Prostate gland (tissue), 2 donors: ENCODE data around the gene MILR1. TPM values are rescaled to one million over a fixed set of nuclear protein-coding genes. Genes with fewer than 3 reads are reported as not detected.
"Not testable (repeated sequence)": the region's sequence is repeated elsewhere in the genome, so short reads cannot be mapped to it uniquely, and the experiment has no call there.

Experiments
- DNase-seq: peaks from one replicate; pipeline ENCODE4 v3.0.0-alpha.2; 2019; ENCODE audit warnings: low spot score
- H3K27ac ChIP-seq, 2 donors: fragments of 200-600 bp; sonication (generic); 2 replicates each; pipeline ENCODE4 v1.5.1; 2017 to 2019
- H3K27me3 ChIP-seq: fragments of 200-600 bp; sonication (generic); replicated peaks from 2 replicates; pipeline ENCODE4 v1.5.1; 2019; ENCODE audit not compliant: insufficient read depth
- H3K36me3 ChIP-seq, 2 donors: fragments of 200-600 bp; sonication (generic); 1 replicate in 1 of 2; 2 replicates in 1 of 2; pipeline versions ENCODE4 v1.5.1 to v1.8.1; 2017 to 2019
- H3K4me1 ChIP-seq: fragments of 200-600 bp; sonication (generic); replicated peaks from 2 replicates; pipeline ENCODE4 v1.5.1; 2019
- H3K4me3 ChIP-seq, 2 donors: fragments of 200-600 bp; sonication (generic); 2 replicates each; pipeline ENCODE4 v1.5.1; 2017 to 2019
- H3K9me3 ChIP-seq: fragments of 200-600 bp; sonication (generic); 2 replicates; pipeline ENCODE4 v1.5.1; 2017
- POLR2A ChIP-seq: fragments of 450-650 bp; IDR thresholded peaks from one replicate; pipeline ENCODE4 v1.6.1; 2016; ENCODE audit warnings: antibody characterized with exemption, mild to moderate bottlenecking
- POLR2AphosphoS5 ChIP-seq: sonication (generic); formaldehyde crosslinking; IDR thresholded peaks from one replicate; pipeline ENCODE4 v1.6.1; 2017; ENCODE audit warnings: antibody characterized with exemption
- WGBS: methylation state at CpG from one replicate; pipeline ENCODE4 v1.1.5; 2018; 5-methylcytosine and 5-hydroxymethylcytosine counted together
- intact Hi-C: fragments of 100-400 bp; cut with DNase I; formaldehyde crosslinking; loops from one replicate; pipeline ENCODE4 v1.14.2; 2022
- total RNA-seq, 2 donors: library from RNA; depleted of rRNA; stranded (reverse); fragments of >200 nt; gene quantifications; one replicate each; pipeline ENCODE4 v1.1.0, GENCODE V29; 2016
- TF ChIP-seq, protein P1 (sequence below), 4 experiments: fragments of 200-600 bp in 2 of 4; fragments of 450-650 bp in 2 of 4; sonication (generic) in 2 of 4; IDR thresholded peaks; 1 replicate in 3 of 4; 2 replicates in 1 of 4; pipeline ENCODE4 v1.5.1; 2016 to 2019; ENCODE audit warnings: antibody characterized with exemption in 4 of 4, mild to moderate bottlenecking in 2 of 4, moderate library complexity in 2 of 4

The MILR1 gene
- total RNA-seq, 2 donors from 2014 or later, result 0.77 to 4.3 TPM

DNA sequence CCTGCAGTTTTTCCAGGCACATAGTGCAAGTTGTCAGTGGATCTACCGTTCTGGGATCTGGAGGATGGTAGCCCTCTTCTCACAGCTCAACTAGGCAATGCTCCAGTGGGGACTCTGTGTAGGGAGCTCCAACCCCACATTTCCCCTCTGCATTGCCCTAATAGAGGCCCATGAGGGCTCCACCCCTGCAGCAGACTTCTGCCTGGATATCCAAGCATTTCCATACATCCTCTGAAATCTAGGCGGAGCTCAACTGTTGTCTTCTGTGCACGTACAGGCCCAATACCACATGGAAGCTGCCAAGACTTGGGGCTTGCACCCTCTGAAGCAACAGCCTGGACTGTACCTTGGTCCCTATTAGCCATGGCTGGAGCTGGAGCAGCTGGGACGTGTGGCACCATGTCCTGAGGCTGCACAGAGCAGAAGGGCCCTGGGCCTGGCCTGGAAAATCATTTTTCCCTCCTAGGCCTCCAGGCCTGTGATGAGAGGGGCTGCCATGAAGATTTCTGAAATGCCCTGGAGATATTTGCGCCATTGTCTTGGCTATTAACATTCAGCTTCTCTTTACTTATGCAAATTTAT lies 10.9 kb upstream of the MILR1 start:
- no peak overlapping the region for H3K27ac ChIP-seq
- no peak for DNase-seq
- H3K4me3 ChIP-seq, result no peak overlapping the region
- TF ChIP-seq, protein P1, sequence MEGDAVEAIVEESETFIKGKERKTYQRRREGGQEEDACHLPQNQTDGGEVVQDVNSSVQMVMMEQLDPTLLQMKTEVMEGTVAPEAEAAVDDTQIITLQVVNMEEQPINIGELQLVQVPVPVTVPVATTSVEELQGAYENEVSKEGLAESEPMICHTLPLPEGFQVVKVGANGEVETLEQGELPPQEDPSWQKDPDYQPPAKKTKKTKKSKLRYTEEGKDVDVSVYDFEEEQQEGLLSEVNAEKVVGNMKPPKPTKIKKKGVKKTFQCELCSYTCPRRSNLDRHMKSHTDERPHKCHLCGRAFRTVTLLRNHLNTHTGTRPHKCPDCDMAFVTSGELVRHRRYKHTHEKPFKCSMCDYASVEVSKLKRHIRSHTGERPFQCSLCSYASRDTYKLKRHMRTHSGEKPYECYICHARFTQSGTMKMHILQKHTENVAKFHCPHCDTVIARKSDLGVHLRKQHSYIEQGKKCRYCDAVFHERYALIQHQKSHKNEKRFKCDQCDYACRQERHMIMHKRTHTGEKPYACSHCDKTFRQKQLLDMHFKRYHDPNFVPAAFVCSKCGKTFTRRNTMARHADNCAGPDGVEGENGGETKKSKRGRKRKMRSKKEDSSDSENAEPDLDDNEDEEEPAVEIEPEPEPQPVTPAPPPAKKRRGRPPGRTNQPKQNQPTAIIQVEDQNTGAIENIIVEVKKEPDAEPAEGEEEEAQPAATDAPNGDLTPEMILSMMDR (IDR thresholded peaks at IDR 0.05), result no peak
- no peak for TF ChIP-seq POLR2A
- TF ChIP-seq POLR2AphosphoS5, result no peak
- H3K36me3 ChIP-seq, result no peaks in the 10 kb centered on the region
- H3K9me3 ChIP-seq, result no peaks in the 10 kb centered on the region
- intact Hi-C loops, result no loop called here
- no peaks in the 10 kb centered on the region for H3K4me1 ChIP-seq
- WGBS, result 88% methylated on average over 5 of the region's 5 CpGs
- H3K27me3 ChIP-seq, result no peaks in the 10 kb centered on the region

DNA sequence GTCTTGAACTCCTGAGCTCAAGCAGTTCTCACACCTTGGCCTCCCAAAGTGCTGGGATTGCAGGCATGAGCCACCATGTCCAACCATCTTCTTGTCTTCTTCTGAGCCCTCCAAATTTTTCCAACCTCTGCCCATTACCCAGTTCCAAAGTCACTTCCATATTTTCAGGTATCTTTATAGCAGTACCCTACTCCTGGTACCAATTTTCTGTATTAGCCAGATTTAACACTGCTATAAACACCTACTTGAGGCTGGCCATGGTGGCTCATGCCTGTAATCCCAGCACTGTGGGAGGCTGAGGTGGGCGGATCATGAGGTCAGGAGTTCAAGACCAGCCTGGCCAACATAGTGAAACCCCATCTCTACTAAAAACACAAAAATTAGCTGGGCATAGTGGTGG lies 9.4 kb upstream of the MILR1 start:
- H3K4me3 ChIP-seq, result not testable (repeated sequence)
- 90% methylated on average over 1 of the region's 1 CpG for WGBS

DNA sequence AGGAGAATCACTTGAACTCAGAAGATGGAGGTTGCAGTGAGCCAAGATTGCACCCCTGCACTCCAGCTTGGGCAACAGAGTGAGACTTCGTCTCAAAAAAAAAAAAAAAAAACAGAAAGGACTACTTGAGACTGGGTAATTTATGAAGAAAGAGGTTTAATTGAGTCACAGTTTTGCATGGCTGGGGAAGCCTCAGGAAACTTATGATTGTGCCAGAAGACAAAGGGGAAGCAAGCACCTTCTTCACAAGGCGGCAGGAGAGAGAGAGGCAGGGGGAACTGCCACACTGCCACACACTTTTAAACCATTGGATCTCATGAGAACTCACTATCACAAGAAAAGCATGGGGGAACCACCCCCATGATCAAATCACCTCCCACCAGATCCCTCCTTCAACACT lies 9.0 kb upstream of the MILR1 start:
- no peak overlapping the region for H3K4me3 ChIP-seq
- no peaks in the 10 kb centered on the region for H3K4me1 ChIP-seq
- intact Hi-C loops, result no loop called here
- WGBS, result 85% methylated on average over 2 of the region's 2 CpGs
- TF ChIP-seq POLR2AphosphoS5 (no peak), POLR2A (no peak)
- TF ChIP-seq, protein P1 (IDR thresholded peaks at IDR 0.05), result no peak
- DNase-seq, result no peak
- H3K36me3 ChIP-seq, result no peaks in the 10 kb centered on the region
- no peak overlapping the region for H3K27ac ChIP-seq
- H3K9me3 ChIP-seq, result no peaks in the 10 kb centered on the region
- H3K27me3 ChIP-seq, result no peaks in the 10 kb centered on the region

More for the DNA sequence above, 9.4 kb upstream of the MILR1 start:
- DNase-seq, intact Hi-C loops, H3K27ac ChIP-seq, H3K36me3 ChIP-seq, H3K9me3 ChIP-seq, H3K27me3 ChIP-seq, H3K4me1 ChIP-seq: not testable (repeated sequence)

DNA sequence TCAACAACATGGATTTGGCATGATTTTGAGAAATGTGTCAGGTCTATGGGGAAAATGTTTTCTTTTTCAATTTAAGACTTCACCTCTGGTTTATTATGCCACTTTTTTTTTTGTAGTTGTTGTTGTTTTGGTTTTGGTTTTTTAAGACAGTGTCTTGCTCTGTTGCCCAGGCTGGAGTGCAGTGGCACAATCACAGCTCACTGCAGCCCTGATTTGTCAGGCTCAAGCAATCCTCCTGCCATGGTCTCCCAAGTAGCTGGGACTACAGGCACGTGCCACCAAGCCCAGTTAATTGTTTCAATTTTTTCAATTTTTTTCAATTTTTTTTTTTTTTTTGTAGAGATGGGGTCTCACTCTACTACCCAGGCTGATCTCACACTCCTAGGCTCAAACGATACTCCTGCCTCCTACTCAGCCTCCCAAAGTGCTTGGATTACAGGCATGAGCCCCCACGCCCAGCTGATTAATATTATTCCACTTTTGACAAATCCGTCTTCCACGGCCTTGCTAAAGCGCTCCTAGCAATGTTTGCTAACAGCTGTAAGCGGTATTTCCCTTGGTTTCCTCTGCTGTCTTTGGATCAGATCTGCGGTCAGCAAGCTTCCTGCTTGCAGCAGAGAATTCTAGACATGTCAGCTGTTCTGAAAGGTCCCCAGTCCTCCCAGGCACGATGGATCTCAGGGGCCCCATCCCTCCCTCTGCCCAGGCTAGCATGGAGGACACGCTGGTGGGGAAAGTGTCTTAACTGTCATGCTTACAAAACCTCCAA lies 7.0 kb upstream of the MILR1 start:
- Histone ChIP-seq H3K4me3 (no peak overlapping the region), H3K4me1 (no peaks in the 10 kb centered on the region), H3K36me3 (no peaks in the 10 kb centered on the region), H3K27ac (no peak overlapping the region), H3K27me3 (no peaks in the 10 kb centered on the region), H3K9me3 (no peaks in the 10 kb centered on the region)
- DNase-seq, result no peak
- intact Hi-C loops, result no loop called here
- 51% methylated on average over 10 of the region's 10 CpGs for WGBS
- TF ChIP-seq, protein P1 (IDR thresholded peaks at IDR 0.05), result no peak

DNA sequence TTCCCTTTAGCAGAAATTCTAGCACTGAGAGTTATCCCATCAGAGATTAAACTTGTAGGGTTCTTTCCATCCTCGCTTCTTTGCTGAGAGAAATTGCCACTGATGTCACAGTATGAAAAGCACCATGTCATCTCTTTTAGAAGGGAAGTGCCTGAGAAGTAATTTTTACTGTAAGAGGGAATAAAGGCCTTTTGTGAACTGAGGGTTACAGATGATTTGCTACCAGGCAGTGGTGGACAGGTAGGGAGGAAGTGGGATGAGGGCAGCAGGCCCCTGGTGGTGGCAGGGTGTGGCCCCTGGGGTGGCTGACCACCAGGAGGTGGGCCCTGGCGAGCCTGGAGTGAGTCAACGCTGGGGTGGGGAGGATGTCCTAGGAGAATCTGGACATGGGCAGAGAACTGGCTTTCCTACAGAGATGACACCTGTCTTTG lies 6.4 kb upstream of the MILR1 start:
- WGBS, result 82% methylated on average over 3 of the region's 3 CpGs
- TF ChIP-seq, protein P1 (IDR thresholded peaks at IDR 0.05), result no peak
- TF ChIP-seq POLR2AphosphoS5 (no peak), POLR2A (no peak)
- Histone ChIP-seq H3K9me3 (no peaks in the 10 kb centered on the region), H3K27ac (no peak overlapping the region), H3K36me3 (no peaks in the 10 kb centered on the region), H3K27me3 (no peaks in the 10 kb centered on the region), H3K4me3 (no peak overlapping the region), H3K4me1 (no peaks in the 10 kb centered on the region)
- intact Hi-C loops, result no loop called here
- DNase-seq, result no peak
